IMR-90 (cell line): ENCODE measurements around the gene TSPAN31. TPM values are rescaled to one million over a fixed set of nuclear protein-coding genes. Genes with fewer than 3 reads are reported as not detected.

ENCODE experiments used
- ATAC-seq: fragments of 200-7000 bp; cut with Tn5 transposase; 2 replicates; pipeline ENCODE4 v1.9.1; 2020; ENCODE audit warnings: low read depth, mild to moderate bottlenecking, moderate library complexity
- BruUV-seq: library from RNA; stranded (reverse); fragments of 400-500 nt; replicated peaks from 2 replicates; lab custom pipeline; 2021; lab: Mats Ljungman, UMichigan
- CTCF ChIA-PET: fragments of 300-600 bp; formaldehyde crosslinking; extraction: SDS; loops from one replicate; lab custom pipeline; 2021; ENCODE audit warnings: antibody characterized with exemption; lab: Yijun Ruan, JAX
- POLR2A ChIA-PET: fragments of 300-600 bp; sonication (Branson Sonifier 250); formaldehyde crosslinking; loops from one replicate; lab custom pipeline; 2022; ENCODE audit warnings: antibody characterized with exemption; ENCODE audit not compliant: unreplicated experiment; lab: Charles Lee
- DNase-seq: peaks from one replicate; pipeline ENCODE4 v3.0.0; 2013
- H2AFZ ChIP-seq: replicated peaks from 2 replicates; pipeline ENCODE3; 2013; ENCODE audit warnings: low read length, mild to moderate bottlenecking; ENCODE audit not compliant: poor library complexity
- H2AK5ac ChIP-seq: 2 replicates; pipeline ENCODE4 v1.6.1; 2013; ENCODE audit warnings: low read depth, low read length, inconsistent platforms
- H2AK9ac ChIP-seq: replicated peaks from 2 replicates; pipeline ENCODE3; 2013; ENCODE audit warnings: mild to moderate bottlenecking, low read depth, low read length, moderate library complexity; ENCODE audit not compliant: poor library complexity
- H2BK120ac ChIP-seq: 2 replicates; pipeline ENCODE4 v1.6.1; 2013; ENCODE audit warnings: low read depth, low read length, inconsistent platforms
- H2BK15ac ChIP-seq: 3 replicates; pipeline ENCODE4 v1.6.1; 2013; ENCODE audit warnings: low read depth, low read length, inconsistent platforms
- H2BK20ac ChIP-seq: 2 replicates; pipeline ENCODE4 v1.6.1; 2013; ENCODE audit warnings: low read depth, mild to moderate bottlenecking, inconsistent platforms, low read length, moderate library complexity
- H2BK5ac ChIP-seq: 2 replicates; pipeline ENCODE4 v1.6.1; 2013; ENCODE audit warnings: mild to moderate bottlenecking, low read depth, low read length, inconsistent platforms; ENCODE audit not compliant: poor library complexity, severe bottlenecking
- H3K14ac ChIP-seq: replicated peaks from 2 replicates; pipeline ENCODE4 v1.6.1; 2013; ENCODE audit warnings: low read depth, low read length, inconsistent platforms
- H3K18ac ChIP-seq: 2 replicates; pipeline ENCODE4 v1.6.1; 2013; ENCODE audit warnings: low read depth, low read length, control low read depth
- H3K23ac ChIP-seq: 2 replicates; pipeline ENCODE4 v1.6.1; 2013; ENCODE audit warnings: low read depth, low read length, inconsistent platforms
- H3K27ac ChIP-seq: 2 replicates; pipeline ENCODE4 v1.5.1; 2013; ENCODE audit warnings: mild to moderate bottlenecking, control low read depth, low read length; ENCODE audit not compliant: insufficient read depth
- H3K27me3 ChIP-seq: 2 replicates; pipeline ENCODE4 v1.6.1; 2013; ENCODE audit warnings: low read length; ENCODE audit not compliant: control insufficient read depth, insufficient read depth
- H3K36me3 ChIP-seq: 2 replicates; pipeline ENCODE4 v1.6.1; 2013; ENCODE audit warnings: low read length, mixed read lengths; ENCODE audit not compliant: control insufficient read depth, insufficient read depth
- H3K4ac ChIP-seq: 2 replicates; pipeline ENCODE4 v1.6.1; 2013; ENCODE audit warnings: low read depth, low read length, inconsistent platforms
- H3K4me1 ChIP-seq: 2 replicates; pipeline ENCODE4 v1.6.1; 2013; ENCODE audit warnings: low read length, mixed read lengths; ENCODE audit not compliant: control insufficient read depth, insufficient read depth
- H3K4me2 ChIP-seq: 2 replicates; pipeline ENCODE4 v1.6.1; 2013; ENCODE audit warnings: low read depth, mild to moderate bottlenecking, control low read depth, low read length, moderate library complexity
- H3K4me3 ChIP-seq: 2 replicates; pipeline ENCODE4 v1.5.1; 2013; ENCODE audit warnings: low read depth, mild to moderate bottlenecking, control low read depth, low read length, moderate library complexity; ENCODE audit not compliant: insufficient read depth
- H3K56ac ChIP-seq: 2 replicates; pipeline ENCODE4 v1.6.1; 2013; ENCODE audit warnings: low read length, inconsistent platforms; ENCODE audit not compliant: insufficient read depth; ENCODE audit errors: extremely low read depth
- H3K79me1 ChIP-seq, 2 experiments: 2 replicates each; pipeline ENCODE4 v1.6.1; 2013; ENCODE audit warnings: low read length in 2 of 2, inconsistent platforms in 1 of 2, low read depth in 1 of 2
- H3K9ac ChIP-seq: 2 replicates; pipeline ENCODE4 v1.6.1; 2013; ENCODE audit warnings: low read depth, low read length, control low read depth
- H3K9me1 ChIP-seq: 2 replicates; pipeline ENCODE4 v1.6.1; 2013; ENCODE audit warnings: low read length, inconsistent platforms; ENCODE audit not compliant: insufficient read depth
- H3K9me3 ChIP-seq: 2 replicates; pipeline ENCODE4 v1.6.1; 2013; ENCODE audit warnings: low read length; ENCODE audit not compliant: control insufficient read depth, insufficient read depth
- H4K20me1 ChIP-seq: 2 replicates; pipeline ENCODE4 v1.6.1; 2013; ENCODE audit warnings: low read length, inconsistent platforms; ENCODE audit not compliant: insufficient read depth
- H4K5ac ChIP-seq: 2 replicates; pipeline ENCODE4 v1.6.1; 2013; ENCODE audit warnings: mild to moderate bottlenecking, low read depth, low read length, control low read depth
- H4K8ac ChIP-seq, 2 experiments: 2 replicates each; pipeline ENCODE4 v1.6.1; 2013; ENCODE audit warnings: low read depth in 2 of 2, low read length in 2 of 2, control low read depth in 1 of 2, inconsistent platforms in 1 of 2
- H4K91ac ChIP-seq: 2 replicates; pipeline ENCODE4 v1.6.1; 2013; ENCODE audit warnings: low read depth, low read length, inconsistent platforms; ENCODE audit not compliant: insufficient read depth
- BHLHE40 ChIP-seq: fragments of 150-350 bp; IDR thresholded peaks from 2 replicates; pipeline ENCODE4 v1.6.1; 2016; ENCODE audit warnings: mild to moderate bottlenecking, low read depth, low read length
- CEBPB ChIP-seq: IDR thresholded peaks from 2 replicates; pipeline ENCODE4 v1.6.1; 2012; ENCODE audit warnings: low read depth, low read length, improper control_type of control experiment
- CHD1 ChIP-seq: IDR thresholded peaks from 2 replicates; pipeline ENCODE4 v1.6.1; 2012; ENCODE audit warnings: low read depth, low read length, improper control_type of control experiment
- CTCF ChIP-seq: conservative IDR thresholded peaks from 2 replicates; pipeline ENCODE4 v1.5.1; 2012; ENCODE audit warnings: mild to moderate bottlenecking, low read depth, low read length, improper control_type of control experiment
- ELK1 ChIP-seq: fragments of 150-350 bp; IDR thresholded peaks from 2 replicates; pipeline ENCODE4 v1.6.1; 2016; ENCODE audit warnings: low read depth, mild to moderate bottlenecking, low read length, moderate library complexity, borderline replicate concordance
- FOS ChIP-seq: fragments of 150-350 bp; IDR thresholded peaks from 2 replicates; pipeline ENCODE4 v1.6.1; 2016; ENCODE audit warnings: low read depth, low read length
- MAFK ChIP-seq: IDR thresholded peaks from 2 replicates; pipeline ENCODE4 v1.6.1; 2012; ENCODE audit warnings: low read depth, low read length, improper control_type of control experiment
- MAZ ChIP-seq: IDR thresholded peaks from 2 replicates; pipeline ENCODE4 v1.6.1; 2012; ENCODE audit warnings: low read depth, mild to moderate bottlenecking, low read length, improper control_type of control experiment, moderate library complexity, borderline replicate concordance
- MXI1 ChIP-seq: IDR thresholded peaks from 2 replicates; pipeline ENCODE4 v1.6.1; 2012; ENCODE audit warnings: low read depth, mild to moderate bottlenecking, low read length, moderate library complexity, borderline replicate concordance
- NFE2L2 ChIP-seq: fragments of 150-350 bp; IDR thresholded peaks from 2 replicates; pipeline ENCODE4 v1.6.1; 2016; ENCODE audit warnings: low read depth, mild to moderate bottlenecking, low read length
- POLR2A ChIP-seq: IDR thresholded peaks from 2 replicates; pipeline ENCODE4 v1.6.1; 2012; ENCODE audit warnings: mild to moderate bottlenecking, low read depth, low read length
- RAD21 ChIP-seq: IDR thresholded peaks from 2 replicates; pipeline ENCODE4 v1.6.1; 2012; ENCODE audit warnings: low read length, improper control_type of control experiment
- RCOR1 ChIP-seq: IDR thresholded peaks from 2 replicates; pipeline ENCODE4 v1.6.1; 2012; ENCODE audit warnings: mild to moderate bottlenecking, low read length, improper control_type of control experiment; ENCODE audit not compliant: insufficient replicate concordance
- RFX5 ChIP-seq: IDR thresholded peaks from 2 replicates; pipeline ENCODE4 v1.8.0; 2012; ENCODE audit warnings: low read depth, mild to moderate bottlenecking, low read length, moderate library complexity
- SMC3 ChIP-seq: fragments of 150-350 bp; IDR thresholded peaks from 2 replicates; pipeline ENCODE4 v1.6.1; 2016; ENCODE audit warnings: low read depth, mild to moderate bottlenecking, antibody characterized with exemption, low read length, moderate library complexity
- WGBS, 2 experiments: methylation state at CpG; one replicate each; pipeline versions ENCODE4 v1.1.5 to v1.1.7; 2013; ENCODE audit warnings: missing lambda C conversion rate in 2 of 2; ENCODE audit not compliant: insufficient read length in 1 of 2; ENCODE audit errors: extremely low coverage in 2 of 2; 5-methylcytosine and 5-hydroxymethylcytosine counted together
- dilution Hi-C: fragments of 300-500 bp; cut with HindIII; formaldehyde crosslinking; loops from one replicate; pipeline ENCODE4 v1.14.3; 2018; ENCODE audit warnings: low sequenced_read_pairs; ENCODE audit not compliant: unreplicated experiment
- in situ Hi-C: fragments of 300-500 bp; cut with MboI; formaldehyde crosslinking; loops from 3 replicates; pipeline ENCODE4 v1.14.3; 2019; ENCODE audit warnings: low sequenced_read_pairs, inconsistent platforms, mixed read lengths
- intact Hi-C: fragments of 100-400 bp; cut with micrococcal nuclease; formaldehyde crosslinking; loops from 2 replicates; pipeline ENCODE4 v1.10.0; 2022
- polyA plus RNA-seq, 3 experiments: library from polyadenylated mRNA; depleted of rRNA; stranded (reverse); fragments of >200 nt; gene quantifications; 2 replicates each; pipeline ENCODE4 v1.2.3, GENCODE V29; 2012; ENCODE audit warnings: low replicate concordance in 1 of 3
- total RNA-seq: library from RNA; depleted of rRNA; stranded (reverse); fragments of >200 nt; gene quantifications from 2 replicates; pipeline ENCODE4 v1.2.3, GENCODE V29; 2012
- TF ChIP-seq, protein P1 (sequence below): fragments of 150-350 bp; IDR thresholded peaks from 2 replicates; pipeline ENCODE4 v1.6.1; 2017; ENCODE audit warnings: mild to moderate bottlenecking, antibody characterized with exemption, low read length, low read depth

Gene TSPAN31
- total and polyA plus RNA-seq, 2 of the 4 experiments (the other 2 are of a cell fraction), result 12.3 to 71.2 TPM

GRCh38 chr12:57779736-57780135 lies 34.9 kb downstream of the TSPAN31 start:
- H4K5ac ChIP-seq, result no peak overlapping the region
- WGBS, 2 experiments, result no CpG with 5 or more reads among the region's 1 CpG
- H3K4ac ChIP-seq, result no peak overlapping the region
- no peak overlapping the region for H3K56ac ChIP-seq
- no peak overlapping the region for H3K4me2 ChIP-seq
- BruUV-seq, result no TSS peak
- intact Hi-C loops, result no loop called here
- no peak overlapping the region for H2BK5ac ChIP-seq
- CTCF ChIA-PET, result no interaction called here
- in situ Hi-C loops, result no loop called here
- no peak overlapping the region for H2BK15ac ChIP-seq
- no peaks in the 10 kb centered on the region for H3K9me1 ChIP-seq
- H3K23ac ChIP-seq, result no peak overlapping the region
- H3K4me3 ChIP-seq, result no peak overlapping the region
- H4K8ac ChIP-seq, result no peak overlapping the region
- no peaks in the 10 kb centered on the region for H3K9me3 ChIP-seq
- H2AK5ac ChIP-seq, result no peak overlapping the region
- H3K18ac ChIP-seq, result no peak overlapping the region
- peak; percentile 46 for DNase-seq
- H2BK20ac ChIP-seq, result no peak overlapping the region
- H3K36me3 ChIP-seq, result peaks cover 4% of the 10 kb centered on the region
- no peak for TF ChIP-seq SMC3
- no peak for TF ChIP-seq ELK1
- TF ChIP-seq, protein P1, sequence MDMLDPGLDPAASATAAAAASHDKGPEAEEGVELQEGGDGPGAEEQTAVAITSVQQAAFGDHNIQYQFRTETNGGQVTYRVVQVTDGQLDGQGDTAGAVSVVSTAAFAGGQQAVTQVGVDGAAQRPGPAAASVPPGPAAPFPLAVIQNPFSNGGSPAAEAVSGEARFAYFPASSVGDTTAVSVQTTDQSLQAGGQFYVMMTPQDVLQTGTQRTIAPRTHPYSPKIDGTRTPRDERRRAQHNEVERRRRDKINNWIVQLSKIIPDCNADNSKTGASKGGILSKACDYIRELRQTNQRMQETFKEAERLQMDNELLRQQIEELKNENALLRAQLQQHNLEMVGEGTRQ, result no peak
- no peak for TF ChIP-seq CTCF
- TF ChIP-seq RAD21, result no peak
- no peak for TF ChIP-seq FOS
- no peak for TF ChIP-seq MAZ
- no peak for TF ChIP-seq MAFK
- TF ChIP-seq BHLHE40, result no peak
- no peak for TF ChIP-seq RFX5
- no peak for TF ChIP-seq CHD1
- TF ChIP-seq RCOR1, result no peak
- TF ChIP-seq NFE2L2, result no peak
- no peak for TF ChIP-seq POLR2A
- TF ChIP-seq CEBPB, result no peak
- no peak for TF ChIP-seq MXI1
- POLR2A ChIA-PET, result no interaction called here
- H2AK9ac ChIP-seq, result no peak overlapping the region
- H3K79me1 ChIP-seq, result peaks cover 10 to 20% of the 10 kb centered on the region in 2 experiments; a peak in 3 of 4 replicates
- no peaks in the 10 kb centered on the region for H4K20me1 ChIP-seq
- no peak overlapping the region for H3K9ac ChIP-seq
- 0 out of 2 replicates have a peak, but pooled peaks cover 2% of the 10 kb centered on the region for H3K4me1 ChIP-seq
- H4K91ac ChIP-seq, result no peak overlapping the region
- no peak overlapping the region for H2AFZ ChIP-seq
- dilution Hi-C loops, result no loop called here
- ATAC-seq, result no peak
- no peak overlapping the region for H3K27ac ChIP-seq
- H3K14ac ChIP-seq, result no peak overlapping the region
- no peak overlapping the region for H2BK120ac ChIP-seq
- no peaks in the 10 kb centered on the region for H3K27me3 ChIP-seq
